GM19035 (cell line): ENCODE measurements around the gene RPS25.
"Not testable (repeated sequence)": the region's sequence is repeated elsewhere in the genome, so short reads cannot be mapped to it uniquely, and the experiment has no call there.

Source experiments
- ATAC-seq: cut with Tn5 transposase; IDR thresholded peaks from one replicate; pipeline ENCODE4 v1.9.1; 2021; ENCODE audit not compliant: unreplicated experiment

Gene RPS25

GRCh38 chr11:119016216-119017009 is 1.7 kb downstream of the RPS25 start:
- no peak for ATAC-seq

- no peak for ATAC-seq
These were observed 3.0 kb downstream of the RPS25 start for GRCh38 chr11:119015054-119015611.

- ATAC-seq, result no peak
These were observed 3.8 kb downstream of the RPS25 start for GRCh38 chr11:119014209-119014924.

- ATAC-seq, result no peak
These were observed 5.4 kb downstream of the RPS25 start for GRCh38 chr11:119012629-119013170.

GRCh38 chr11:119011476-119012053 is 6.6 kb downstream of the RPS25 start:
- ATAC-seq, result no peak

GRCh38 chr11:119006656-119007055 is 11.5 kb downstream of the RPS25 start:
- ATAC-seq, result no peak

- no peak for ATAC-seq
These were observed 17.2 kb downstream of the RPS25 start for GRCh38 chr11:119000906-119001305.

GRCh38 chr11:118998822-118999221 is 19.3 kb downstream of the RPS25 start:
- no peak for ATAC-seq

GRCh38 chr11:118998388-118998717 is 19.8 kb downstream of the RPS25 start:
- no peak for ATAC-seq

GRCh38 chr11:118997627-118998387 is 20.3 kb downstream of the RPS25 start, which contains the start of gene CENATAC:
Gene CENATAC (plus strand): TSS chr11:118998138. CDS start chr11:118998198, 60 bp downstream.
- peak; percentile 93 for ATAC-seq

GRCh38 chr11:118996926-118997626 is 21.1 kb downstream of the RPS25 start:
- ATAC-seq, result peak; percentile 15

GRCh38 chr11:118991486-118992038 is 26.6 kb downstream of the RPS25 start:
- not testable (repeated sequence) for ATAC-seq

GRCh38 chr11:118988280-118988679 is 29.9 kb downstream of the RPS25 start:
- no peak for ATAC-seq

- ATAC-seq, result no peak
These were observed 33.3 kb downstream of the RPS25 start for GRCh38 chr11:118984825-118985224.

GRCh38 chr11:118984337-118984736 is 33.8 kb downstream of the RPS25 start:
- ATAC-seq, result not testable (repeated sequence)

GRCh38 chr11:118980191-118980881 is 37.8 kb downstream of the RPS25 start:
- no peak for ATAC-seq

- no peak for ATAC-seq
These were observed 38.7 kb downstream of the RPS25 start for GRCh38 chr11:118979434-118979833.

GRCh38 chr11:118975771-118976709 is 42.1 kb downstream of the RPS25 start:
- no peak for ATAC-seq
